Effector memory CD8-positive, alpha-beta T cell (primary cell): Measurements from ENCODE around the gene CABCOCO1.

ENCODE experiments used
- ATAC-seq: fragments of 150-1000 bp; cut with Tn5 transposase; replicated peaks from 2 replicates; pipeline ENCODE4 v1.10.0; 2021; ENCODE audit warnings: mild to moderate bottlenecking, moderate library complexity
- DNase-seq, 3 experiments: peaks; one replicate each; pipeline ENCODE4 v3.0.0; 2021
- H3K27ac Mint-ChIP-seq, 2 donors: one replicate each; pipeline ENCODE4 v1.8.0; 2022; ENCODE audit warnings: mild to moderate bottlenecking in 2 of 2, mixed read lengths in 2 of 2, moderate library complexity in 2 of 2
- H3K27me3 Mint-ChIP-seq, 2 donors: one replicate each; pipeline ENCODE4 v1.8.0; 2022; ENCODE audit warnings: mixed read lengths in 2 of 2
- H3K36me3 Mint-ChIP-seq: one replicate; pipeline ENCODE4 v1.8.0; 2022; ENCODE audit warnings: mild to moderate bottlenecking, moderate library complexity, mixed read lengths; ENCODE audit not compliant: insufficient read depth
- H3K4me1 Mint-ChIP-seq, 2 donors: one replicate each; pipeline ENCODE4 v1.8.0; 2022; ENCODE audit warnings: low read depth in 2 of 2, mixed read lengths in 2 of 2
- H3K4me3 Mint-ChIP-seq, 2 donors: one replicate each; pipeline ENCODE4 v1.8.0; 2022; ENCODE audit warnings: mild to moderate bottlenecking in 2 of 2, mixed read lengths in 2 of 2, moderate library complexity in 2 of 2
- H3K9me3 Mint-ChIP-seq, 2 donors: one replicate each; pipeline ENCODE4 v1.8.0; 2022; ENCODE audit warnings: mixed read lengths in 2 of 2

CABCOCO1 gene

GRCh38 chr10:61793760-61794703, 131.3 kb downstream of the CABCOCO1 start:
- H3K36me3 Mint-ChIP-seq = no peaks in the 10 kb centered on the region
- H3K9me3 Mint-ChIP-seq = no peaks in the 10 kb centered on the region
- H3K4me1 Mint-ChIP-seq = no peaks in the 10 kb centered on the region
- no peak overlapping the region for H3K4me3 Mint-ChIP-seq
- DNase-seq (no peak), ATAC-seq (no peak)
- no peak overlapping the region for H3K27ac Mint-ChIP-seq
- no peaks in the 10 kb centered on the region for H3K27me3 Mint-ChIP-seq

GRCh38 chr10:61795147-61795546, 132.4 kb downstream of the CABCOCO1 start:
- Mint-ChIP-seq H3K4me1 (no peaks in the 10 kb centered on the region), H3K27ac (no peak overlapping the region), H3K27me3 (no peaks in the 10 kb centered on the region), H3K9me3 (no peaks in the 10 kb centered on the region), H3K36me3 (no peaks in the 10 kb centered on the region), H3K4me3 (no peak overlapping the region)
- DNase-seq = no peak
- no peak for ATAC-seq

- Mint-ChIP-seq H3K36me3 (no peaks in the 10 kb centered on the region), H3K27ac (no peak overlapping the region), H3K4me1 (no peaks in the 10 kb centered on the region), H3K9me3 (no peaks in the 10 kb centered on the region), H3K4me3 (no peak overlapping the region), H3K27me3 (no peaks in the 10 kb centered on the region)
- ATAC-seq (no peak), DNase-seq (no peak)
Observed at GRCh38 chr10:61795551-61795950, 132.8 kb downstream of the CABCOCO1 start.

DNA sequence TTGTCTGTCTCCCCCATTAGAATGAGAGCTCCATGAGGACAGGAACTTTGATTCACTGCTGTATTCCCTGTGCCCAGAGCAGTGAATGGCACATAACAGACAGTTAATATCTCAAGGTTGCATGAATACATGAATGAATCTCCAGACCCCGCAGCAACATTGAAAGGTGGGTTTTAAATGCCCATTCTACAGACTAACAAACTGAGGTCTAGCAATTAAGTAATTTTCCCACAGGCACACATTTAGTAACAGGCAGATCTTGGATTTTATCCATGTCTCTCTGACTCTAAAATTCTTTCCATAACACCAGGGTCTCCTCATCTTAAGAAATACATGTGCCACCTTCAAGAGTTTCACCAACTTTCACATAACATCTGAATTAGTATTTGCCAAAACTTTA, 134.1 kb downstream of the CABCOCO1 start:
- no peak overlapping the region for H3K4me3 Mint-ChIP-seq
- H3K4me1 Mint-ChIP-seq = no peaks in the 10 kb centered on the region
- no peaks in the 10 kb centered on the region for H3K9me3 Mint-ChIP-seq
- H3K27ac Mint-ChIP-seq = no peak overlapping the region
- H3K27me3 Mint-ChIP-seq = no peaks in the 10 kb centered on the region
- no peaks in the 10 kb centered on the region for H3K36me3 Mint-ChIP-seq
- ATAC-seq = no peak
- DNase-seq = no peak

- H3K27me3 Mint-ChIP-seq = no peaks in the 10 kb centered on the region
- H3K27ac Mint-ChIP-seq = no peak overlapping the region
Observed at GRCh38 chr10:61797304-61798153, 134.8 kb downstream of the CABCOCO1 start.

GRCh38 chr10:61798713-61799112, 136.0 kb downstream of the CABCOCO1 start:
- ATAC-seq = no peak
- H3K4me1 Mint-ChIP-seq = no peaks in the 10 kb centered on the region
- H3K4me3 Mint-ChIP-seq = no peak overlapping the region
- no peak for DNase-seq
- H3K27ac Mint-ChIP-seq = no peak overlapping the region
- H3K36me3 Mint-ChIP-seq = no peaks in the 10 kb centered on the region
- no peaks in the 10 kb centered on the region for H3K9me3 Mint-ChIP-seq
- no peaks in the 10 kb centered on the region for H3K27me3 Mint-ChIP-seq

More at GRCh38 chr10:61797304-61798153, 134.8 kb downstream of the CABCOCO1 start:
- H3K36me3 Mint-ChIP-seq = no peaks in the 10 kb centered on the region
- DNase-seq (no peak), ATAC-seq (no peak)
- no peaks in the 10 kb centered on the region for H3K4me1 Mint-ChIP-seq
- no peak overlapping the region for H3K4me3 Mint-ChIP-seq
- H3K9me3 Mint-ChIP-seq = no peaks in the 10 kb centered on the region

GRCh38 chr10:61801484-61801883, 138.8 kb downstream of the CABCOCO1 start:
- no peaks in the 10 kb centered on the region for H3K4me1 Mint-ChIP-seq
- H3K27ac Mint-ChIP-seq = no peak overlapping the region
- ATAC-seq = no peak
- no peaks in the 10 kb centered on the region for H3K36me3 Mint-ChIP-seq
- no peak overlapping the region for H3K4me3 Mint-ChIP-seq
- H3K9me3 Mint-ChIP-seq = no peaks in the 10 kb centered on the region
- no peak for DNase-seq
- H3K27me3 Mint-ChIP-seq = no peaks in the 10 kb centered on the region

DNA sequence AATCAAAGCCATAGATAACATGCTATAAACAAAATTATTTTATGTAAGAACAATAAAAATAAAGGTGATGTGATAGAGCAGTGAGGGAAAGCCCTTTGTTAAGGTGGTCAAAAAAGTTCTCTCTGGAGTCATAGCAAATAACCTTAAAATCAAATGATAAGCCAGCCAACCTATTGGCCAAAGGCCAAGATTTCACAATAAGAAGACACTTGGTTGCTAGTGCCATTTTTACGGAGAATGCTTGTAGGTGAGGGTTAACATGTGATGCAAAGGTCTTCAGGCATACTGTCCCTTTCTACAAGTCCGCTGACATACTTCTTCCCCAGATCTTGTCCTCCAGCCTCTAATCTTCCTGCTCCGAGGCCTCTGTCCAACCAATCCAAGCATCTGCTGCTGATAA, 140.5 kb downstream of the CABCOCO1 start:
- no peaks in the 10 kb centered on the region for H3K27me3 Mint-ChIP-seq
- no peaks in the 10 kb centered on the region for H3K4me1 Mint-ChIP-seq
- ATAC-seq (no peak), DNase-seq (no peak)
- no peak overlapping the region for H3K4me3 Mint-ChIP-seq
- H3K27ac Mint-ChIP-seq = no peak overlapping the region
- H3K36me3 Mint-ChIP-seq = no peaks in the 10 kb centered on the region
- H3K9me3 Mint-ChIP-seq = no peaks in the 10 kb centered on the region

DNA sequence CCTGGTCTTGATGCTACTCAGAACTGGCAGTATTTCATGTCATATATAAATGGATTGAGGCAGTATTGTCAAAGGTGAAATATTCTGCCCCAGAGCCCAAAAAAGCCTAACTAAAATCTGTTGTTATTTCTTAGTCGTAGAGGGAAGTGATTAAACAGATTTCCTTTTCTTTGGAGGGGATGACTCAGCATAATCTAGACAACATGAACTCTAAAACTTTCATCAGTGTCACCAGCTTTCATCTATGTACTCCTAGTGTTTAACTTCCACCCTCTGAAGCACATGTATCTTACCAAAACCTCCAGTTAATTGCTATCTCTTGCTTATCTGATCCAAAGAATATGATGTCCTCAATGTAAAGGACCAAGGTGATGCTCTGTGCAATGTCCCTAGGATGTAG, 141.7 kb downstream of the CABCOCO1 start:
- H3K36me3 Mint-ChIP-seq = no peaks in the 10 kb centered on the region
- no peaks in the 10 kb centered on the region for H3K9me3 Mint-ChIP-seq
- no peak for DNase-seq
- H3K27ac Mint-ChIP-seq = no peak overlapping the region
- H3K4me1 Mint-ChIP-seq = no peaks in the 10 kb centered on the region
- peaks cover 0 to 4% of the 10 kb centered on the region in 2 donors for H3K27me3 Mint-ChIP-seq
- H3K4me3 Mint-ChIP-seq = no peak overlapping the region
- ATAC-seq = no peak

DNA sequence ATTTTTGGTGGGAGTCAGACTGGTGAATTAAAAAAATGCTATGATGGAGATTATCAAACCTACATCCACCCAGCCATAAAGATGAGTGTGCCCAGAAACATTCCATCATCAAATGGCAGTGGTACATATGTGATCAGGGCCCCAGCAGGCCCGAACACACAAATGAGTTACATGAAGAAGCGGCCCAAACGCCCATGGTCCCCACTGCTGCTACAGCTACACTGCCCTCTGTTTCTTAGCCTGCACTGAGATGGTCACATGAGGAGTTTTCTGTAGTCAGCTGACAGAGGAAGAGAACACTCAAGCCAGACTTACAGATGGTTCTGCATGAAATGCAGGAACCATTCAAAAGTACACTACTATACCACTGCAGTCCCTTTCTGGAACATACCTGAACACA, 142.4 kb downstream of the CABCOCO1 start:
- DNase-seq = no peak
- ATAC-seq = no peak
- Mint-ChIP-seq H3K4me3 (no peak overlapping the region), H3K4me1 (no peaks in the 10 kb centered on the region), H3K9me3 (no peaks in the 10 kb centered on the region), H3K27ac (no peak overlapping the region), H3K27me3 (peaks cover 0 to 10% of the 10 kb centered on the region in 2 donors), H3K36me3 (no peaks in the 10 kb centered on the region)

DNA sequence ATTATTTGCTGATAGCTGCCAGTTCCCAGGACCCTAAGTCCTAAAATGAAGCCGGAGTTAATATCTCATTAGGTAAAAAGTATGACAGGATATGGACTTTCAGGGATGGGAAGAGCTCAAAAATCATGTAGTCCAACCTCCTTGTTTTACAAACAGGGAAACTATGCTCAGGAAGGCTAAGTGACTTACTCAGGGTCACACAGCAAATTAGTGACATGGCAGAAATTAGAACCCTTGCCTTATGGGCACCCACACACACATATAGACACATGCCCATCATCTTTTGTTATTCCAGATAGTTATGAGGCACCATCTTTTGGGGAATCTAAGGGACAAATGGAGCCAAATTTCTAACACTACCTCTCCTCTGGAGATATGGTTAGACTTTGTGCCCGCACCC, 147.5 kb downstream of the CABCOCO1 start:
- Mint-ChIP-seq H3K27me3 (peaks cover 0 to 12% of the 10 kb centered on the region in 2 donors), H3K4me3 (no peak overlapping the region), H3K27ac (no peak overlapping the region), H3K36me3 (no peaks in the 10 kb centered on the region), H3K9me3 (no peaks in the 10 kb centered on the region), H3K4me1 (no peaks in the 10 kb centered on the region)
- ATAC-seq = no peak
- DNase-seq = no peak

GRCh38 chr10:61812052-61812721, 149.5 kb downstream of the CABCOCO1 start:
- no peak for ATAC-seq
- Mint-ChIP-seq H3K4me3 (no peak overlapping the region), H3K27me3 (peaks cover 0 to 12% of the 10 kb centered on the region in 2 donors), H3K4me1 (no peaks in the 10 kb centered on the region), H3K27ac (no peak overlapping the region), H3K9me3 (no peaks in the 10 kb centered on the region), H3K36me3 (no peaks in the 10 kb centered on the region)
- no peak for DNase-seq

DNA sequence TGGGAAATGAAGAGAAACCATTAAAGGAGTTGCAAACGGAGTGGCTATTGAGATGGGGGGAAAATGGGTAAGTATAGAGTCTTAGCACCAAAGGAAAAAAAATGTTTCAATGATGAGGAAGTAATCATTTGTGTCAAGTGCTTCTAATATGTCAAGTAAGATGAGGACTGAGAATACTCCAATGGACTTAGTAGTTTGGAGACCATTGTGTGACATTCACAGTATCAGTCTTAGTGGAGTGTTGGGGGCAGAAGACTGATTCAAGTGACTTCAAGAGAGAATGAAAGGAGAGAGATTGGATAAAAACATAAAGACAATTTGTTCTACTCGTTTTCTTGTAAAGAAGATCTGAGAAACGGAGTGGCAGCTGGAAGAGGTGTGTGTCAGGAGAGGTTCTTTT, 150.2 kb downstream of the CABCOCO1 start:
- H3K36me3 Mint-ChIP-seq = no peaks in the 10 kb centered on the region
- H3K4me1 Mint-ChIP-seq = no peaks in the 10 kb centered on the region
- H3K9me3 Mint-ChIP-seq = no peaks in the 10 kb centered on the region
- H3K27ac Mint-ChIP-seq = no peak overlapping the region
- peaks cover 0 to 12% of the 10 kb centered on the region in 2 donors for H3K27me3 Mint-ChIP-seq
- H3K4me3 Mint-ChIP-seq = no peak overlapping the region
- DNase-seq = no peak
- ATAC-seq = no peak
